ENCODE results near the gene SEMA6D.

SEMA6D gene

DNA sequence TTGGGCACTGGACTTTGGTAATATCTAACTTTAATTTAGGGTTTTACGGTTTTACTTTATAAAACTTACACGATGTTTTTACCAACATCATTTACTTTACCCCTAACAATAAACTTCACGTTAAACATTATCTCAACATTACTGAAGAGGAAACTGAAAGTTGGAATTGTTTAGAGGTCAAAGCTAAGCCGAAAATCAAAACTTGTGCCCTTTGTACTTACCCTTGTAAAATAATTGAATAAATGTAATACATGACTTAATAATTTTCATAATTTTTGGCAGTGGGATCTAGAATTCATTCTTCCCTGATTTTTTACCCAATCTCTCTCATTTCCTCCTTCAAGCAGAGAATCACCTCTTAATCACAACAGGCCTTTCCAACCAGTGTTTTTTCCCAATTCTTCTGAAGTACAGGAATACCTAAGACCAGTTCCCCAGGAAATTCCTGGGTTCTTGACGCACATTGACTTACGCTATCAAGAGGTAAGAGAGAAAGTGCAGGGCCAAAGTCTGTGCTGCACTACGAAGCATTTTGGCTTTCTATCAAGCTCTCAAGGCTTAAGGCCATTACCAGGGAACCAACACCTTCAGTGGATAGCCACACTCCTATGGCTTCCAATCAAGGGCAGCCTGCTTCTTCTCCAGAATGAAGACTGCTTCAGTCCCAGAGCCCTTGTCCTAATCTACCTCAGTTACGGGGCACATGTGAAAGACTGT lies 11.9 kb upstream of the SEMA6D start:
- Histone ChIP-seq H3K4me3 (replicated peaks; ENCODE audit: insufficient read depth, low read length) (no peak overlapping the region), H3K27me3 (ENCODE audit: insufficient read depth, poor library complexity, severe bottlenecking) (no peaks in the 10 kb centered on the region), H3K27ac (replicated peaks) (no peak overlapping the region)
- DNase-seq (ENCODE audit: low read depth in 1 of 2, low spot score in 1 of 2) = no peak
- no peak for TF ChIP-seq POLR2AphosphoS5 (IDR thresholded peaks at IDR 0.05; ENCODE audit: low read depth)
- no peak for TF ChIP-seq SPI1 (IDR thresholded peaks at IDR 0.05; ENCODE audit: borderline replicate concordance, low read depth)

DNA sequence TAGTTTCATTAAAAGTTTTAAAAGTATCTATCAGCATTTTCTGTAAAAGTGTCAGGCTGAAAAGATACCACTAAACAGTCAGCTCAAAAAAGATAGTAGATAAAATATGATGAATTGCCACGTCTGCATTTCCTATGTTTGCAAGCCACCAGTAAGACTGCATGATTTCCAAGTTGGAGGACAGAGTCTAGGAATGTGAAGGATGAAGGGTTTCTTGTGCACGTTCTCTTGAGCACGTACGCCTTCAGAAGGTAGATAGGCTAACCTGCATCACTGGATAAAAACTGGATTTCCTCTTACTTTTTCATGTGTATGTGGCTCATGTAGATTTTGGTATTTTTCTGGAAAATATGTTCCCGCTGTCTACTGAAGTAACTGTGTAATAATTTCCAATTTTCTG lies 9.9 kb upstream of the SEMA6D start:
- no peak overlapping the region for H3K27ac ChIP-seq (replicated peaks)
- DNase-seq (ENCODE audit: low read depth in 1 of 2, low spot score in 1 of 2) = no peak
- TF ChIP-seq, protein P1, sequence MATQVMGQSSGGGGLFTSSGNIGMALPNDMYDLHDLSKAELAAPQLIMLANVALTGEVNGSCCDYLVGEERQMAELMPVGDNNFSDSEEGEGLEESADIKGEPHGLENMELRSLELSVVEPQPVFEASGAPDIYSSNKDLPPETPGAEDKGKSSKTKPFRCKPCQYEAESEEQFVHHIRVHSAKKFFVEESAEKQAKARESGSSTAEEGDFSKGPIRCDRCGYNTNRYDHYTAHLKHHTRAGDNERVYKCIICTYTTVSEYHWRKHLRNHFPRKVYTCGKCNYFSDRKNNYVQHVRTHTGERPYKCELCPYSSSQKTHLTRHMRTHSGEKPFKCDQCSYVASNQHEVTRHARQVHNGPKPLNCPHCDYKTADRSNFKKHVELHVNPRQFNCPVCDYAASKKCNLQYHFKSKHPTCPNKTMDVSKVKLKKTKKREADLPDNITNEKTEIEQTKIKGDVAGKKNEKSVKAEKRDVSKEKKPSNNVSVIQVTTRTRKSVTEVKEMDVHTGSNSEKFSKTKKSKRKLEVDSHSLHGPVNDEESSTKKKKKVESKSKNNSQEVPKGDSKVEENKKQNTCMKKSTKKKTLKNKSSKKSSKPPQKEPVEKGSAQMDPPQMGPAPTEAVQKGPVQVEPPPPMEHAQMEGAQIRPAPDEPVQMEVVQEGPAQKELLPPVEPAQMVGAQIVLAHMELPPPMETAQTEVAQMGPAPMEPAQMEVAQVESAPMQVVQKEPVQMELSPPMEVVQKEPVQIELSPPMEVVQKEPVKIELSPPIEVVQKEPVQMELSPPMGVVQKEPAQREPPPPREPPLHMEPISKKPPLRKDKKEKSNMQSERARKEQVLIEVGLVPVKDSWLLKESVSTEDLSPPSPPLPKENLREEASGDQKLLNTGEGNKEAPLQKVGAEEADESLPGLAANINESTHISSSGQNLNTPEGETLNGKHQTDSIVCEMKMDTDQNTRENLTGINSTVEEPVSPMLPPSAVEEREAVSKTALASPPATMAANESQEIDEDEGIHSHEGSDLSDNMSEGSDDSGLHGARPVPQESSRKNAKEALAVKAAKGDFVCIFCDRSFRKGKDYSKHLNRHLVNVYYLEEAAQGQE (IDR thresholded peaks at IDR 0.05; ENCODE audit: insufficient replicate concordance, low read depth) = no peak
- no peak for TF ChIP-seq POLR2AphosphoS5 (IDR thresholded peaks at IDR 0.05; ENCODE audit: low read depth)
- TF ChIP-seq SPI1 (IDR thresholded peaks at IDR 0.05; ENCODE audit: borderline replicate concordance, low read depth) = no peak
- TF ChIP-seq GABPA (IDR thresholded peaks at IDR 0.05; ENCODE audit: low read depth) = no peak
- TF ChIP-seq, protein P2, sequence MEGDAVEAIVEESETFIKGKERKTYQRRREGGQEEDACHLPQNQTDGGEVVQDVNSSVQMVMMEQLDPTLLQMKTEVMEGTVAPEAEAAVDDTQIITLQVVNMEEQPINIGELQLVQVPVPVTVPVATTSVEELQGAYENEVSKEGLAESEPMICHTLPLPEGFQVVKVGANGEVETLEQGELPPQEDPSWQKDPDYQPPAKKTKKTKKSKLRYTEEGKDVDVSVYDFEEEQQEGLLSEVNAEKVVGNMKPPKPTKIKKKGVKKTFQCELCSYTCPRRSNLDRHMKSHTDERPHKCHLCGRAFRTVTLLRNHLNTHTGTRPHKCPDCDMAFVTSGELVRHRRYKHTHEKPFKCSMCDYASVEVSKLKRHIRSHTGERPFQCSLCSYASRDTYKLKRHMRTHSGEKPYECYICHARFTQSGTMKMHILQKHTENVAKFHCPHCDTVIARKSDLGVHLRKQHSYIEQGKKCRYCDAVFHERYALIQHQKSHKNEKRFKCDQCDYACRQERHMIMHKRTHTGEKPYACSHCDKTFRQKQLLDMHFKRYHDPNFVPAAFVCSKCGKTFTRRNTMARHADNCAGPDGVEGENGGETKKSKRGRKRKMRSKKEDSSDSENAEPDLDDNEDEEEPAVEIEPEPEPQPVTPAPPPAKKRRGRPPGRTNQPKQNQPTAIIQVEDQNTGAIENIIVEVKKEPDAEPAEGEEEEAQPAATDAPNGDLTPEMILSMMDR (IDR thresholded peaks at IDR 0.05; ENCODE audit: insufficient read depth, low read length) = no peak
- no peaks in the 10 kb centered on the region for H3K27me3 ChIP-seq (ENCODE audit: insufficient read depth, poor library complexity, severe bottlenecking)
- H3K4me3 ChIP-seq (replicated peaks; ENCODE audit: insufficient read depth, low read length) = no peak overlapping the region

DNA sequence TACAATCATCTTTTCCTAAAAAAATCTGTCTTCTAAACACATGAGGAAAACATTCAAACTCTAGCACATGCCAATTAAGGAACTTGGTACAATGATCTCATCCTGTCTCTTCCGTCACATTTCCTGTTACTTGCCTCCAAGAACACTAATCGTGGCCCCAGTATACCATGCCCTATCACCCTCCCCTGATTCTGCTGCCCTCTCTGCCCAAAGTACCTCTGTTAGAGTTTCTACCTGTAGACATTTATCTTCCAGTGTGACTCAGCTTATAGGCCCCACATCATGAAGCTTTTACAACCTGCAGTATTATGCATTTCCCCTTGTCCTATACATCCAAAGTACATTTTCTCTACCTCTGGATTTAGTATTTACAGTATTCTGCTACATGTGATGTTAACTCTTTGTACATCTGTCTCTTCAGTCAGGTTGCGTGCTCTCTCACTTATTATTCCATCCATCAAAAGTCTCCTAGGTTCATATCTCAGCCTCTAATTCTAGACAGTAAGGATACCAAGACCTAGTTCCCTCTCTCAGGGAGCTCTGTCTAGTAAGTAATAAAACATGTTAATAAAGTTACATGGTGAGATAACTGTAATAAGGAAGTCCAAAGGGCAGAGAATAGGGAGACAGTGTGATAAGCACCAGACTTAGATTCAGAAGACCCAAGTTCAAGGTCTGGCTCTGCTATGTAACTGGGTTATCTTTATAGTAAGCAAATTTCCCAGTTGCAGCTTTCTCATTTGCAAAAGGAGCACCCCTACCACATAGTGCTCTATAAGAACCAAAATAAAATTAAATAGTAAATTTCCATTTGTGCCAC lies 8.9 kb upstream of the SEMA6D start:
- H3K4me3 ChIP-seq (replicated peaks; ENCODE audit: insufficient read depth, low read length) = no peak overlapping the region
- no peak overlapping the region for H3K27ac ChIP-seq (replicated peaks)
- TF ChIP-seq SPI1 (IDR thresholded peaks at IDR 0.05; ENCODE audit: borderline replicate concordance, low read depth) (no peak), POLR2AphosphoS5 (IDR thresholded peaks at IDR 0.05; ENCODE audit: low read depth) (no peak), GABPA (IDR thresholded peaks at IDR 0.05; ENCODE audit: low read depth) (no peak)
- TF ChIP-seq, protein P2 (IDR thresholded peaks at IDR 0.05; ENCODE audit: insufficient read depth, low read length) = no peak
- TF ChIP-seq, protein P1 (IDR thresholded peaks at IDR 0.05; ENCODE audit: insufficient replicate concordance, low read depth) = no peak
- no peak for DNase-seq (ENCODE audit: low read depth in 1 of 2, low spot score in 1 of 2)
- peaks cover 5% of the 10 kb centered on the region for H3K27me3 ChIP-seq (ENCODE audit: insufficient read depth, poor library complexity, severe bottlenecking)

DNA sequence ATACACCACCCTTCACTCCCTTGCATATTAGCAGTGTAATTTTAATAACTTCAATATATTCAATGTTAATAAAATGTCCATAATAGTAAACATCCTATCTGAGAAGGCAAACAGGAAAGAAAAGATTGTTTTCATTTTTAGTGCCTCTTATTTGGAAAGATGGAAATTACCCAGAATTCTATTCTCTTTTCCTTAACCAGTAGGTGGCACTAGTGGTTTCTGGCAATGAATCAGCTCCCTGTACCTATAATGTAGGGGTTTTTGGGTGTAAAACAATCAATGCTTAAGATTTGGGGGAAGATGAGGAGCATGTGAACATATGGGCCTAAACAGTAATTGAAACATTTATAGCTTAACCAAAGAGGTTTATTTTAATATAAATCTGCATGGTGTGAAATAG lies 5.7 kb upstream of the SEMA6D start:
- no peak overlapping the region for H3K27ac ChIP-seq (replicated peaks)
- no peak for TF ChIP-seq GABPA (IDR thresholded peaks at IDR 0.05; ENCODE audit: low read depth)
- no peak for DNase-seq (ENCODE audit: low read depth in 1 of 2, low spot score in 1 of 2)

More for the DNA sequence above, 5.7 kb upstream of the SEMA6D start:
- H3K4me3 ChIP-seq (replicated peaks; ENCODE audit: insufficient read depth, low read length) = no peak overlapping the region
- peaks cover 26% of the 10 kb centered on the region for H3K27me3 ChIP-seq (ENCODE audit: insufficient read depth, poor library complexity, severe bottlenecking)

All from HL-60 (cell line).